IMR-90 (cell line): ENCODE results near the gene SIGLEC12.

Experiments used
- POLR2A ChIP-seq: IDR thresholded peaks from 2 replicates; pipeline ENCODE4 v1.6.1; 2012; ENCODE audit warnings: mild to moderate bottlenecking, low read depth, low read length
- USF2 ChIP-seq: fragments of 150-350 bp; IDR thresholded peaks from 2 replicates; pipeline ENCODE4 v1.6.1; 2017; ENCODE audit warnings: mild to moderate bottlenecking, antibody characterized with exemption, low read length, low read depth
- TF ChIP-seq, protein P1 (sequence below): conservative IDR thresholded peaks from 2 replicates; pipeline ENCODE4 v1.5.1; 2012; ENCODE audit warnings: mild to moderate bottlenecking, low read depth, low read length, improper control_type of control experiment

DNA sequence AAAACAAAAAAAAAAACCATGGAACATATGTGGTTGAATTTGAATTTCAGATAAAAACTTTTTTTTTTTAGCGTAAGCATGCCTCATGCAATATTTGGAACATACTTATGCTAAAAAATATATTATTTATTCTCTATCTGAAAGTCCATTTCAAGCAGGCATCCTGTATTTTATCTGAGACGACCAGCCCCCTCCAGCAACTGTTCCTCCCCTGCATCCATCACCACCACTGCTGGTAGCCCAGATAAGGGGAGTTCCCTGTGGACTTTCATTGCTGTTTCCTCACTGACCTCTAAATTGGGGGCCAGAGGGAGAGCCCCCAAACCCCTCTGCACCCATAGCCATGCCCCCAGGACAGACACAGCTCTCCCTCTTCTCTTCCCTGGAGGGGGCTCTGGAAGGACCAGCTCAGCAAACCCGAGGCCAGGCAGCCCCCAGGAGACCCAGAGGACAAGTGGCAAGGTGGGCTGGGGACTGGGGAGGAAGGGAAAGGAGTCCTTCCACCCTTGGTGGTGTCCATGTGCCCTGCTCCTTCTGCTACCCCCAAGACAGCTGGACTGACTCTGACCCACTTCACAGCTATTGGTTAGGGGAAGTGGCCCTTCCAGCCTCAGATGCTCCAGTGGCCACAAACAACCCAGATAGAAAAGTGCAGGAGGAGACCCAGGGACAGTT is 6.6 kb upstream of the SIGLEC12 start:
- TF ChIP-seq, protein P1, sequence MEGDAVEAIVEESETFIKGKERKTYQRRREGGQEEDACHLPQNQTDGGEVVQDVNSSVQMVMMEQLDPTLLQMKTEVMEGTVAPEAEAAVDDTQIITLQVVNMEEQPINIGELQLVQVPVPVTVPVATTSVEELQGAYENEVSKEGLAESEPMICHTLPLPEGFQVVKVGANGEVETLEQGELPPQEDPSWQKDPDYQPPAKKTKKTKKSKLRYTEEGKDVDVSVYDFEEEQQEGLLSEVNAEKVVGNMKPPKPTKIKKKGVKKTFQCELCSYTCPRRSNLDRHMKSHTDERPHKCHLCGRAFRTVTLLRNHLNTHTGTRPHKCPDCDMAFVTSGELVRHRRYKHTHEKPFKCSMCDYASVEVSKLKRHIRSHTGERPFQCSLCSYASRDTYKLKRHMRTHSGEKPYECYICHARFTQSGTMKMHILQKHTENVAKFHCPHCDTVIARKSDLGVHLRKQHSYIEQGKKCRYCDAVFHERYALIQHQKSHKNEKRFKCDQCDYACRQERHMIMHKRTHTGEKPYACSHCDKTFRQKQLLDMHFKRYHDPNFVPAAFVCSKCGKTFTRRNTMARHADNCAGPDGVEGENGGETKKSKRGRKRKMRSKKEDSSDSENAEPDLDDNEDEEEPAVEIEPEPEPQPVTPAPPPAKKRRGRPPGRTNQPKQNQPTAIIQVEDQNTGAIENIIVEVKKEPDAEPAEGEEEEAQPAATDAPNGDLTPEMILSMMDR = no peak
- no peak for TF ChIP-seq USF2
- TF ChIP-seq POLR2A = no peak
